ENCODE data around the gene MAP6.
A peak's percentile ranks its signal among the peaks of the same experiment; 100 is the strongest.

Gene MAP6

GRCh38 chr11:75562048-75562835, 106.6 kb downstream of the MAP6 start, which contains the start of gene SERPINH1:
Gene SERPINH1 (plus strand): TSS chr11:75562253. CDS start chr11:75566350, 4,097 bp downstream.
- Histone ChIP-seq H3K4me3 (ENCODE audit: low read length in 2 of 2) (peak within 1 kb of the TSS; percentile 75 to 96), H3K27me3 (ENCODE audit: control insufficient read depth in 1 of 2, insufficient read depth in 2 of 2, low read length in 2 of 2) (no peaks in the 10 kb centered on the region), H3K36me3 (ENCODE audit: control insufficient read depth in 2 of 2, insufficient read depth in 2 of 2, low read length in 2 of 2) (peaks cover 6 to 9% of the 10 kb centered on the region in 2 donors), H3K9ac (ENCODE audit: low read length in 2 of 2) (peak within 1 kb of the TSS; percentile 98), H3K9me3 (ENCODE audit: control insufficient read depth in 2 of 2, low read length in 2 of 2) (no peaks in the 10 kb centered on the region), H3K4me1 (ENCODE audit: control insufficient read depth, insufficient read depth, low read length) (peaks cover 91% of the 10 kb centered on the region), H3K27ac (ENCODE audit: low read length) (peak within 1 kb of the TSS; percentile 99)

DNA sequence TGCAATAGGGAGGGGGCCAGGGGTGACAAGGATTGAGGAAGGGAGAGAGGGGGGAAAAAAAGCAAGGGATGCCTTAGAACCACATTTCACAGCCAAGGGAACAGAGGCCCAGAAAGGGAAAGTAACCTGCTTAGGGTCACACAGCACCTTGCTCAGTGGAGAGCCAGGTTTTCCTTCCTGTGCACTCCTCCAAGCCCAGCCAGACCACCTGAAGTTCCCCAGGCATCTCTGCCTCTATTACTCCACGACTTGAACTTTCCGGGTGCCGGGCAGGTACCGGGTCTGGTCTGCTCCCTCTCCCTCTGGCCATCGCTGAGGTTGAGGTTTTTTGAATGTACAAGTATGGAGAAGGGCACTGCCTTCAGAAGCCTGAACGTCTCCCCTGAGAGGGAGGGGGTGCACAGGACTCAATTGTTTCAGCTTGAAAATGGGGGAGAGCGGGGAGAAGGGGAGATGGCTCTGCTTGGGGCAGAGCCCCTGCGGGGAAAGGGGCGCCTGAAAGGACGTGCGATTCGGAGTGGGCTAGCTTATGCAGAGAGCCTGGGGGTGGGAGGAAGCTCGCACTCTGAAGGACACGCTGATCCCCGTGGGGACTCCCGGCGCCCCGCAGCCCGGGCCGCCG, 107.3 kb downstream of the MAP6 start:
- Histone ChIP-seq H3K4me1 (ENCODE audit: control insufficient read depth, insufficient read depth, low read length) (peaks cover 89% of the 10 kb centered on the region), H3K27me3 (ENCODE audit: control insufficient read depth in 1 of 2, insufficient read depth in 2 of 2, low read length in 2 of 2) (no peaks in the 10 kb centered on the region), H3K36me3 (ENCODE audit: control insufficient read depth in 2 of 2, insufficient read depth in 2 of 2, low read length in 2 of 2) (peaks cover 0 to 3% of the 10 kb centered on the region in 2 donors), H3K4me3 (ENCODE audit: low read length in 2 of 2) (peak overlapping the region; percentile 66 to 96), H3K9me3 (ENCODE audit: control insufficient read depth in 2 of 2, low read length in 2 of 2) (no peaks in the 10 kb centered on the region), H3K9ac (ENCODE audit: low read length in 2 of 2) (peak overlapping the region; percentile 98), H3K27ac (ENCODE audit: low read length) (peak overlapping the region; percentile 99)

DNA sequence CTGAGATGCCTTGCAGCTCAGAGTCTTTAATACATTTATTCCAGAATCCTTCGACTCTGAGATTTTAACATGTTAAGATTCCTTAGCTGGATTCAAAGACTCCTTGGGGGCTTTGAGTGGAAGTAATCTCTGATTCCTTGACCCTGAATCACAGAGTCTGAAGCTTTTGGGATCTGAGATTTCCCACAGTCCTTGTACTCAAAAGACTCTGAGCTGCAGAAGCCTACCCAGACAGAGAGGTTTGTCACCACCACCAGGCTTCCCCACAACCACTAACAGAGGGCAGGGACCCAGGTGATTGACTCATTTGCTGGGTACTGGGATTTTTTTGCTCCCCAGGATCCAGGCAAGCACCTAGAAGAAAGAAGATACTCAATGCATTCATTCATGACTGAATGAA, 108.2 kb downstream of the MAP6 start:
- H3K36me3 ChIP-seq (ENCODE audit: control insufficient read depth in 2 of 2, insufficient read depth in 2 of 2, low read length in 2 of 2): peaks cover 0 to 2% of the 10 kb centered on the region in 2 donors
- no peaks in the 10 kb centered on the region for H3K27me3 ChIP-seq (ENCODE audit: control insufficient read depth in 1 of 2, insufficient read depth in 2 of 2, low read length in 2 of 2)
- peak overlapping the region; percentile 99 for H3K27ac ChIP-seq (ENCODE audit: low read length)
- peaks cover 82% of the 10 kb centered on the region for H3K4me1 ChIP-seq (ENCODE audit: control insufficient read depth, insufficient read depth, low read length)
- no peak overlapping the region for H3K4me3 ChIP-seq (ENCODE audit: low read length in 2 of 2)
- peak overlapping the region in 1 of 2 donors; percentile 13 for H3K9ac ChIP-seq (ENCODE audit: low read length in 2 of 2)
- H3K9me3 ChIP-seq (ENCODE audit: control insufficient read depth in 2 of 2, low read length in 2 of 2): no peaks in the 10 kb centered on the region

GRCh38 chr11:75558939-75559843, 109.6 kb downstream of the MAP6 start:
- Histone ChIP-seq H3K4me1 (ENCODE audit: control insufficient read depth, insufficient read depth, low read length) (peaks cover 80% of the 10 kb centered on the region), H3K4me3 (ENCODE audit: low read length in 2 of 2) (peak overlapping the region; percentile 45 to 52), H3K27me3 (ENCODE audit: control insufficient read depth in 1 of 2, insufficient read depth in 2 of 2, low read length in 2 of 2) (no peaks in the 10 kb centered on the region), H3K27ac (ENCODE audit: low read length) (peak overlapping the region; percentile 99), H3K36me3 (ENCODE audit: control insufficient read depth in 2 of 2, insufficient read depth in 2 of 2, low read length in 2 of 2) (no peaks in the 10 kb centered on the region), H3K9me3 (ENCODE audit: control insufficient read depth in 2 of 2, low read length in 2 of 2) (no peaks in the 10 kb centered on the region), H3K9ac (ENCODE audit: low read length in 2 of 2) (peak overlapping the region; percentile 62 to 77)

- H3K27me3 ChIP-seq (ENCODE audit: control insufficient read depth in 1 of 2, insufficient read depth in 2 of 2, low read length in 2 of 2): no peaks in the 10 kb centered on the region
- peak overlapping the region; percentile 55 to 77 for H3K9ac ChIP-seq (ENCODE audit: low read length in 2 of 2)
- H3K4me3 ChIP-seq (ENCODE audit: low read length in 2 of 2): peak overlapping the region; percentile 45 to 52
- peak overlapping the region; percentile 99 for H3K27ac ChIP-seq (ENCODE audit: low read length)
- no peaks in the 10 kb centered on the region for H3K36me3 ChIP-seq (ENCODE audit: control insufficient read depth in 2 of 2, insufficient read depth in 2 of 2, low read length in 2 of 2)
- H3K4me1 ChIP-seq (ENCODE audit: control insufficient read depth, insufficient read depth, low read length): peaks cover 79% of the 10 kb centered on the region
- H3K9me3 ChIP-seq (ENCODE audit: control insufficient read depth in 2 of 2, low read length in 2 of 2): no peaks in the 10 kb centered on the region
These were observed 111.0 kb downstream of the MAP6 start for GRCh38 chr11:75557666-75558494.

- Histone ChIP-seq H3K27me3 (ENCODE audit: control insufficient read depth in 1 of 2, insufficient read depth in 2 of 2, low read length in 2 of 2) (no peaks in the 10 kb centered on the region), H3K9me3 (ENCODE audit: control insufficient read depth in 2 of 2, low read length in 2 of 2) (no peaks in the 10 kb centered on the region), H3K4me3 (ENCODE audit: low read length in 2 of 2) (no peak overlapping the region), H3K27ac (ENCODE audit: low read length) (peak overlapping the region; percentile 99), H3K4me1 (ENCODE audit: control insufficient read depth, insufficient read depth, low read length) (peaks cover 70% of the 10 kb centered on the region), H3K36me3 (ENCODE audit: control insufficient read depth in 2 of 2, insufficient read depth in 2 of 2, low read length in 2 of 2) (no peaks in the 10 kb centered on the region), H3K9ac (ENCODE audit: low read length in 2 of 2) (no peak overlapping the region)
These were observed 112.6 kb downstream of the MAP6 start for GRCh38 chr11:75556275-75556674.

- H3K9me3 ChIP-seq (ENCODE audit: control insufficient read depth in 2 of 2, low read length in 2 of 2): no peaks in the 10 kb centered on the region
- H3K27ac ChIP-seq (ENCODE audit: low read length): peak overlapping the region; percentile 91
- no peaks in the 10 kb centered on the region for H3K27me3 ChIP-seq (ENCODE audit: control insufficient read depth in 1 of 2, insufficient read depth in 2 of 2, low read length in 2 of 2)
- H3K4me1 ChIP-seq (ENCODE audit: control insufficient read depth, insufficient read depth, low read length): peaks cover 60% of the 10 kb centered on the region
- no peaks in the 10 kb centered on the region for H3K36me3 ChIP-seq (ENCODE audit: control insufficient read depth in 2 of 2, insufficient read depth in 2 of 2, low read length in 2 of 2)
- peak overlapping the region; percentile 63 to 75 for H3K9ac ChIP-seq (ENCODE audit: low read length in 2 of 2)
- H3K4me3 ChIP-seq (ENCODE audit: low read length in 2 of 2): peak overlapping the region in 1 of 2 donors; percentile 67
These were observed 113.6 kb downstream of the MAP6 start for GRCh38 chr11:75555079-75555811.

DNA sequence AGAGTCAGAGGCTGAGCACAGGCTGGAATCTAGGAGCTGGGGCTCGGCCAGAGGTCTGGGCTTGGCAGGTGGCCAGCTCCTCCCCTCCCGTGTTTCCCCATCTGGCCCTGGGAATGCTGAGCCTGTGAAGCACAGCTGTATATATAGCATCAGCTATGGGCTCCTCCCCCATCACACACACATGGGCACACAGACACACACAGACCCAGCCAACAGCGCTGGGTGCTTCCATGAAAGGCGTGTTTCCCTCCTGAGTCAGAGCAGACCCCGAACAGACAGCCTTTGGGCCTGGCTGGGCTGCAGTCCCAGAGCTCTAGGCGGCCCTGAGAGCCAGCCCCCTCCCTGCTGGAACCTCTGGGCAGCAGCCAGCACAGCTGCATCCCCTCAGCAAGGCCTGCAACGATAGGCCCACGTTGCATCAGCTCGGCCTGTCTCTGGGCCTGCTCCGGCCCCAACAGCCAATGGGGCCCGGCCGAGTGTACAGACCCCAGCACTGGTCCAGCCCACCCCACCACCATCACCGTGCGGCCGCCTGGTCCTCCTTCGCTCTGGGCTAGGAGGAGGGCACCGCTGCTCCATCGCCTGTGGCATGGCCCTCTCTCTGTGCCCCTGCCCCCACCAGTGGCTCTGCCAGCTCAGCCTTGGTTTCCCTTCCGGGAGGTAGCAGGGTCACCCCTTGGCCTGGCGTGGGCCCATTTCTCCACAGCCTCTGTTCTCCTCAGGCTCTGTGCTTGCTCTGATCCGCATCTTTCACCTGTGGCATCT, 114.4 kb downstream of the MAP6 start:
- H3K4me1 ChIP-seq (ENCODE audit: control insufficient read depth, insufficient read depth, low read length): peaks cover 53% of the 10 kb centered on the region
- peak overlapping the region; percentile 63 to 75 for H3K9ac ChIP-seq (ENCODE audit: low read length in 2 of 2)
- peak overlapping the region; percentile 91 for H3K27ac ChIP-seq (ENCODE audit: low read length)
- H3K36me3 ChIP-seq (ENCODE audit: control insufficient read depth in 2 of 2, insufficient read depth in 2 of 2, low read length in 2 of 2): no peaks in the 10 kb centered on the region
- H3K4me3 ChIP-seq (ENCODE audit: low read length in 2 of 2): peak overlapping the region in 1 of 2 donors; percentile 67
- no peaks in the 10 kb centered on the region for H3K9me3 ChIP-seq (ENCODE audit: control insufficient read depth in 2 of 2, low read length in 2 of 2)
- no peaks in the 10 kb centered on the region for H3K27me3 ChIP-seq (ENCODE audit: control insufficient read depth in 1 of 2, insufficient read depth in 2 of 2, low read length in 2 of 2)

DNA sequence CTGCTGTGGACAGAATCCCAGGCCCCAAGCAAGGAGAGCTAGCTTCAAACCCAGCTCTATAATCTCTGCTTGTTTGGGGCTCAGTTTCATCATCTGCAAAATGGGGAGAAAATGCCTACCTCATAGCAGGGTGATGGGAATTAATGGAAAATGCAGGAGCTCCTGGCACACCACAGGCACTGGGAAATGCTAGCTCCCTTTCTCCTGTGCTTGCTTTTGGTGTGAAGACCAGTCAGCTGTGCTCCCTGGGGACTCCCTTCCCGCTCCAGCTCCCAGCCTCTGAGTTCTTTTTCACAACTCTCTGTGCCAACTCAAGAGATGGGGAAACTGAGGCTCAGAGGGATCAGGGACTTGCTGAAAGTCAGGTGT, 115.0 kb downstream of the MAP6 start:
- Histone ChIP-seq H3K36me3 (ENCODE audit: control insufficient read depth in 2 of 2, insufficient read depth in 2 of 2, low read length in 2 of 2) (no peaks in the 10 kb centered on the region), H3K4me3 (ENCODE audit: low read length in 2 of 2) (peak overlapping the region in 1 of 2 donors; percentile 59), H3K27me3 (ENCODE audit: control insufficient read depth in 1 of 2, insufficient read depth in 2 of 2, low read length in 2 of 2) (no peaks in the 10 kb centered on the region), H3K9ac (ENCODE audit: low read length in 2 of 2) (peak overlapping the region in 1 of 2 donors; percentile 21), H3K9me3 (ENCODE audit: control insufficient read depth in 2 of 2, low read length in 2 of 2) (no peaks in the 10 kb centered on the region), H3K4me1 (ENCODE audit: control insufficient read depth, insufficient read depth, low read length) (peaks cover 47% of the 10 kb centered on the region), H3K27ac (ENCODE audit: low read length) (peak overlapping the region; percentile 91)
